Measurements from ENCODE around the gene KATNAL2.
A peak's percentile ranks its signal among the peaks of the same experiment; 100 is the strongest.
"Not testable (repeated sequence)": the region's sequence is repeated elsewhere in the genome, so short reads cannot be mapped to it uniquely, and the experiment has no call there.

Gene KATNAL2

GRCh38 chr18:46939998-46940571 lies 22.7 kb downstream of the KATNAL2 start:
- no peak for DNase-seq (ENCODE audit: low spot score)

GRCh38 chr18:46942646-46943045 lies 25.2 kb downstream of the KATNAL2 start:
- no peak for DNase-seq (ENCODE audit: low spot score)

DNA sequence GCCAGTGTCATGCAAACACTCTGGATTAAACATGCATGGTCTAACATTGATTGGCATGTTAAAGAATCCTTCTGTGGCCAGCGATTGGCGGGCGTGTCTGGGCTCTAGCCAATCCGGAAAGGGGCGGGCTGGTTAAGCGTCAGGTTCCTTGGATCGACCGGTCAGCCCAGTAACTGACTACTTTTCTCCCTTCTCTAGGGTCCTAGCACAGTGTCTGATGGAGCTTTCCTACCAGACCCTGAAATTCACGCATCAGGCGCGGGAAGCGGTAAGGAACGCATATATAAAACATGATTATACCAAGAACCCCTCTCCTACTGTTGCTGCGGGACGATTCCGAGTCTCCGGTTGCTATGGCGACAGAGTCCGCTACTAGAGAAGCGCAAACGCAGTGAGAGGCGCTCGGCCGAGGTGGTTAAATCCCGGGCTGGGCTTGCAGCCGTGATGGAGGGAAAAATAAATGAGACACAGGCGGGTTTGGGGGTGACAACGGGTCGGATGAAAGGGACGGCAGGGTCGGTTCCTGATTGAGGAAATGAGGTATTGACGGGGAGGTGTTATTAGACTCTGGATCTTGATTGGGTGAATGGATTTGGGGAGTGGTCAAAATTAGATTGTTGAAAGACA lies 29.4 kb downstream of the KATNAL2 start:
- DNase-seq (ENCODE audit: low spot score) = peak; percentile 92

DNA sequence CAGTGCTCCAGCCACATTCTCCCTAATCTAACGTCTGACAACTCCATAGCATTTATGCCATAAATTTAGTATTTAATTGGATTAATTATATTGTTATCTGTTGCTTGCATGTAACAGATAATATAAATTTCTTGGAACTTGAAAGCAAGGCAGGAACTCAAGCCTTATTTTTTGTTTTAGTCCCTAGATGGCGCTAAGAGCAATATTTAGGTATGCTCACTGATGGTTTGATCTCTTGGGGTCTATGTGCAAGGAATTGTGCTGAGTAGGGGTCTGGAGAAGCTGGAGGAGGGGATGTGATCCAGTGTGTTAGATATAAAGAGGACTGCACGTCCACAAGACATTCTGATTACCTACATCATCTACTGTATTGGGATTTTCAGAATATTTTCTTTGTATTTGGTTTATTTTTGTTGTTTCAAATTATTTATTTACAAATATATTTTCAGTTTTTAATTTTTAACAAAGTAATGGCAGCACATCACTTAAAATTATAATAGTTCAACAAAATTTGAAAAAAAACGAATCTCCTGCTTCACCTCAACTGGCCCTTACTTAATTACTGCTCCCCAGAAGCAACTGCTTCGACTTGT lies 32.8 kb downstream of the KATNAL2 start:
- DNase-seq (ENCODE audit: low spot score) = no peak

GRCh38 chr18:46953195-46953594 lies 35.8 kb downstream of the KATNAL2 start:
- DNase-seq (ENCODE audit: low spot score) = no peak

GRCh38 chr18:46958209-46958608 lies 40.8 kb downstream of the KATNAL2 start:
- DNase-seq (ENCODE audit: low spot score) = no peak

GRCh38 chr18:46963656-46964578 lies 46.5 kb downstream of the KATNAL2 start:
- not testable (repeated sequence) for DNase-seq (ENCODE audit: low spot score)

DNA sequence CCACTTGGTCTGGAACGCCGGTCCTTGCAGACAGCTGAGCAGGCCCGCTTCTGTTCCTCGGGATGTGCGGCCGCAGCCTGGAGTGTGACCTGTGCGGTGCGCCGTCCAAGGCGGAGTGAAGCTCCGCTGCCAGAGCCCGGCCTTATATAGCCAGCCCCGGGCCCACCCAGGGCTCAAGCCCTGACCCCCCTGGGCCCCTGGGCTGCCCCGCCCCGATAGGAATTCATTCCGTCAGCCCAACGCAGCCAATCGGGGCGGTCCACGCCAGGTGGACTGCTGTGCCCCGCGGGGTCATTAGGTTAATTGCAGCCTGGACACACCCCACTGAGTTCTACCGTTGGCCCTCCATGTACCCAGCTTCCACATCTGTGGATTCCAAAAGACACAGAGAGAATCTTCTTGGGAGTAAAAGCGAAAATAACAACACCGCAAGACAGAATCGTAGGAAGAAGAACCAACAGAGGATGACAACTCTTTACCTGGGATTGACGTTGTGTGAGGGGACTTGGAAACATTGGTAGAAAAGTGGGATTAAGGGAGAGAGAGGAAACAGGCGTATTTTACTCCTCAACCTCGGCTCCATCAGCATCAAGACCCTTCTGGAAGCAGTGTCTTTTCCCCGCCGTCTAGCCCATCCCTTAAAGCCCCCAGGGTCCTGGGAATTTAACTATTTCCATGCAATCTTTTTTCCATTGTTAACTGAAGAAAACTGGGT lies 47.3 kb downstream of the KATNAL2 start:
- DNase-seq (ENCODE audit: low spot score) = not testable (repeated sequence)

DNA sequence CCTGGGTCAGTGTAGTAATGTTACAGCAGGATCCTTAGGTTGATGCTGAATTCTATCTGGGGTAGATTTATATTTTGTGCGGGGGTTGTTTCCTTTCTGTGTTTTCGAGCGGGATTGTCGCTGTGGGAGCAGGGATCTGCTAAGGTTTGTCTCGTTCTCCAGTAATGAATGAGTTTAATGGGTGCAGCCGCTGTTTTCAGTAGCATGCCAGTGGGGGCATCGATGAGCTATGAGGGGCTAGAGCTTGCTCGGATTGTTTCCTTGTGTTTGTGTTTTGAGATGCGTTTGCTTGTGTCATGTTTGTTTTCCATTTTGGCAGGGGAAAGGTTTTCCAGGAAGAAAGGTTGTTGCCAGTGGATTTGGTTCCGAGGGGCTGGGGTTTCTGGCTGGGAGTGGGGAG lies 48.9 kb downstream of the KATNAL2 start:
- DNase-seq (ENCODE audit: low spot score) = not testable (repeated sequence)

GRCh38 chr18:46969551-46969950 lies 52.1 kb downstream of the KATNAL2 start:
- DNase-seq (ENCODE audit: low spot score) = not testable (repeated sequence)

- not testable (repeated sequence) for DNase-seq (ENCODE audit: low spot score)
Measured at GRCh38 chr18:47019870-47020269, 102.5 kb downstream of the KATNAL2 start.

DNA sequence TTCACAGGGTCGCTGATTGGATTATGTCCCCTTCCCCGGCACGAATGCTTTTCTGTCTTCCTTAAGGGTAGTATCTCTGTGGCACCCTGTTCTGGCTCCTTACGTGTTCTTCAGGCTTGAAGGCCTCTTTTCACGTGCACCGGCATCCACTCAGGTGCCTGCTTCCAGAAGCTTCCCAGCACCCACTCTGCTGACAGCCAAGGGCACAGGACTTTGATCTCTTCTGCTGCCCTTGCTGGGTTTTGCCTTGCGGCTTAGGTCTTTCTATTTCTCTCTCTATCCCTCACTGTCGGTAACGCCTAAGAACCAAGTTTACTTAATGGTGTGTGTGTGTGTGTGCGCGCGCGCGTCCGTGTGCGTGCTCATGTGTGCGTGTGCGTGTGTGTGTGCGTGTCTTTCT lies 103.4 kb downstream of the KATNAL2 start:
- not testable (repeated sequence) for DNase-seq (ENCODE audit: low spot score)

GRCh38 chr18:47022821-47023220 lies 105.4 kb downstream of the KATNAL2 start:
- DNase-seq (ENCODE audit: low spot score) = not testable (repeated sequence)

DNA sequence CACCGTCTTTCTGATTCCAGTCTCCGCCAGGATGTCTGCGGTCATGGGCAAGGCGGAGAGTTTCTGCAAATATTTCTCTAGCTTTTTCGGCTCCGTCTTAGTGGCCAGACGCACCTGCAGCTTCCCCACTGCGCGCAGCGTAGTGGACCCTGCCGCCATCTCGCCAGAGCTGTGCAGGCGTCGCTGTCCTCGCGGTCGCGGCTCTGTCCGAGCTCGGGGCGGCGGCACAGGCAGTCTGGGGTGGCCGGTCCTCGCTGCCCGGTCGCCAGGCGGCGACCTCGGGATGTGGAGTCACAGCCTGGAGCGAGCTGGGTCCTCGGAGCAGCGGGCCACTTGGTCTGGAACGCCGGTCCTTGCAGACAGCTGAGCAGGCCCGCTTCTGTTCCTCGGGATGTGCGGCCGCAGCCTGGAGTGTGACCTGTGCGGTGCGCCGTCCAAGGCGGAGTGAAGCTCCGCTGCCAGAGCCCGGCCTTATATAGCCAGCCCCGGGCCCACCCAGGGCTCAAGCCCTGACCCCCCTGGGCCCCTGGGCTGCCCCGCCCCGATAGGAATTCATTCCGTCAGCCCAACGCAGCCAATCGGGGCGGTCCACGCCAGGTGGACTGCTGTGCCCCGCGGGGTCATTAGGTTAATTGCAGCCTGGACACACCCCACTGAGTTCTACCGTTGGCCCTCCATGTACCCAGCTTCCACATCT lies 106.5 kb downstream of the KATNAL2 start:
- DNase-seq (ENCODE audit: low spot score) = not testable (repeated sequence)

GRCh38 chr18:47025557-47026174 lies 108.3 kb downstream of the KATNAL2 start:
- not testable (repeated sequence) for DNase-seq (ENCODE audit: low spot score)

DNA sequence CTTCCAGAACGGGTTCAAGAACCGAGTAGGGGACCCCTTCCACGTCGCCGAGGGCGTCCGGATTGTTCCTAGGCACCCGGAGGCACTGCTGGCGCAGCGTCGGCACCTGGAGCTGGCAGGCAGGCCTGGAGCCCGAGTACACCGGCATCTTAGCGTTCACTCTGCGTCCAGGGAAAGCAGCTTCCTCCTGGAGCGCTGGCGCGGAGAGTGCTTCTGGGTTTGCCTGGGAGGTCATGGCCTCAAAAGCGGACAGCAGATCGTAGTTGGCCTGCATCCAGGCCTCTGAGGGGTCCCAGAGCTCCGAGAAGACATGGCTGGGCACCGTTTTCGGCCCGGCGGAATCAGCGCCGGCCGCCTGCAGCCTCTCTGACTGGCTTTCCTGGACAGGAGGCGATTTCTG lies 111.3 kb downstream of the KATNAL2 start:
- not testable (repeated sequence) for DNase-seq (ENCODE audit: low spot score)

DNA sequence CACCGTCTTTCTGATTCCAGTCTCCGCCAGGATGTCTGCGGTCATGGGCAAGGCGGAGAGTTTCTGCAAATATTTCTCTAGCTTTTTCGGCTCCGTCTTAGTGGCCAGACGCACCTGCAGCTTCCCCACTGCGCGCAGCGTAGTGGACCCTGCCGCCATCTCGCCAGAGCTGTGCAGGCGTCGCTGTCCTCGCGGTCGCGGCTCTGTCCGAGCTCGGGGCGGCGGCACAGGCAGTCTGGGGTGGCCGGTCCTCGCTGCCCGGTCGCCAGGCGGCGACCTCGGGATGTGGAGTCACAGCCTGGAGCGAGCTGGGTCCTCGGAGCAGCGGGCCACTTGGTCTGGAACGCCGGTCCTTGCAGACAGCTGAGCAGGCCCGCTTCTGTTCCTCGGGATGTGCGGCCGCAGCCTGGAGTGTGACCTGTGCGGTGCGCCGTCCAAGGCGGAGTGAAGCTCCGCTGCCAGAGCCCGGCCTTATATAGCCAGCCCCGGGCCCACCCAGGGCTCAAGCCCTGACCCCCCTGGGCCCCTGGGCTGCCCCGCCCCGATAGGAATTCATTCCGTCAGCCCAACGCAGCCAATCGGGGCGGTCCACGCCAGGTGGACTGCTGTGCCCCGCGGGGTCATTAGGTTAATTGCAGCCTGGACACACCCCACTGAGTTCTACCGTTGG lies 112.4 kb downstream of the KATNAL2 start:
- not testable (repeated sequence) for DNase-seq (ENCODE audit: low spot score)

DNA sequence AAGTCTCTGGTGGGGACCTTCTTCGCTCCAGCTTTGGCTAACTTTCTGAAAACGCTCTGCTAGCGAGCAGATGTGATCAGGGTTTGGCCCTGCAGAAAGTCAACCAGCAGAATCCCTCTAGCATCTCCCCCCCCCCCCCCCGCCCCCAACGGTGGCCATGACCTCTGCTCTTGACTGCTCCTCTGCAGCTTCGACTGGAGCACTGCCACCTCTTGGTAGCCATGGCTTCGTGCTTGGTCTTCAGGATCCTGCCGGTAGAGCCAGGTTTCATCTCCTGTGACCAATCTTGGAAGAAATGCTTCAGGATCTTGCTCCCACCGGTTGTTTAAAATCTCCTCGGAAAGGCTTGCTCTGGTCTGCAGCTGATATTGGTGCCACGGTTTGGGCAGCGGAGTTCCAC lies 113.5 kb downstream of the KATNAL2 start:
- DNase-seq (ENCODE audit: low spot score) = not testable (repeated sequence)

GRCh38 chr18:47032945-47033344 lies 115.5 kb downstream of the KATNAL2 start:
- no peak for DNase-seq (ENCODE audit: low spot score)

GRCh38 chr18:47034591-47034990 lies 117.2 kb downstream of the KATNAL2 start:
- DNase-seq (ENCODE audit: low spot score) = not testable (repeated sequence)
